A204.1 (cell line): ENCODE measurements around the gene HPGDS.

ENCODE experiments used
- FAIRE-seq: peaks from 2 replicates; lab custom pipeline; 2012; peaks lifted over from hg19 to GRCh38; lab: Jason Lieb, UNC

Gene HPGDS

DNA sequence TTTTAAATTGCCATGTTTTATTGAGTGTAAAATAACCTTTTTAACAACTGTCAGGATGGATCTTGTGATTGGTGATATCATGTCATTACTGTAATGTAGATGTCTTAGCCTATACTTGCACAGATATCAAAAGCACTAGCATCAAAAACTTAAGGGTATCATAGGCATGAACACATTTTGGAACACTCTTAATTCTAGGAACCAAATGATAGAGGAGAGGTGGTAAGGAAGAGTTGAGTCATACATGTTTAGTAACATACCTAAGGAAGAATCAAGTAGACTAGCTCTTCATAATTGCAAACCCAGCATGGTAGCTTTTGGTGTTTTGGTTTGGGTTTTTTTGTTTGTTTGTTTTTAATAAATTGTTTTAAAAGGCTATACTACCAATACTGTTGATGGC, 91.5 kb downstream of the HPGDS start:
- FAIRE-seq = no peak
